Measurements from ENCODE around the gene DOK6. TPM values are rescaled to one million over a fixed set of nuclear protein-coding genes. Genes with fewer than 3 reads are reported as not detected.

The DOK6 gene
- total RNA-seq, 2 experiments from 2014 or later = not detected

GRCh38 chr18:69612242-69612641 lies 211.6 kb downstream of the DOK6 start:
- Mint-ChIP-seq H3K27ac (no peak overlapping the region), H3K36me3 (ENCODE audit: low read depth) (no peaks in the 10 kb centered on the region), H3K9me3 (no peaks in the 10 kb centered on the region), H3K4me3 (no peak overlapping the region), H3K27me3 (peaks cover 6% of the 10 kb centered on the region), H3K4me1 (ENCODE audit: low read depth) (no peaks in the 10 kb centered on the region)
- ChIA-PET POLR2A (no interaction called here), CTCF (no interaction called here)
- no peak for TF ChIP-seq CTCF (IDR thresholded peaks at IDR 0.05)
- intact Hi-C loops (cut with DNase I, micrococcal nuclease) = no loop called here
- H3K4me1 ChIP-seq (ENCODE audit: insufficient read depth, low read length) = no peaks in the 10 kb centered on the region
- no peak overlapping the region for H3K4me3 ChIP-seq (ENCODE audit: low read length)
- no peak overlapping the region for H3K27ac ChIP-seq (ENCODE audit: low read depth in 1 of 2, low read length in 2 of 2)
- DNase-seq (no peak), ATAC-seq (ENCODE audit: poor library complexity) (no peak)
- no peaks in the 10 kb centered on the region for H3K9me3 ChIP-seq (ENCODE audit: control insufficient read depth in 1 of 2, insufficient read depth in 1 of 2, low read length in 2 of 2)
- no peaks in the 10 kb centered on the region for H3K27me3 ChIP-seq (ENCODE audit: control insufficient read depth in 1 of 2, insufficient read depth in 2 of 2, low read length in 2 of 2)
- no peaks in the 10 kb centered on the region for H3K36me3 ChIP-seq (ENCODE audit: insufficient read depth, low read length)

GRCh38 chr18:69616114-69616513 lies 215.4 kb downstream of the DOK6 start:
- CTCF ChIA-PET = no interaction called here
- peaks cover 6% of the 10 kb centered on the region for H3K27me3 Mint-ChIP-seq

DNA sequence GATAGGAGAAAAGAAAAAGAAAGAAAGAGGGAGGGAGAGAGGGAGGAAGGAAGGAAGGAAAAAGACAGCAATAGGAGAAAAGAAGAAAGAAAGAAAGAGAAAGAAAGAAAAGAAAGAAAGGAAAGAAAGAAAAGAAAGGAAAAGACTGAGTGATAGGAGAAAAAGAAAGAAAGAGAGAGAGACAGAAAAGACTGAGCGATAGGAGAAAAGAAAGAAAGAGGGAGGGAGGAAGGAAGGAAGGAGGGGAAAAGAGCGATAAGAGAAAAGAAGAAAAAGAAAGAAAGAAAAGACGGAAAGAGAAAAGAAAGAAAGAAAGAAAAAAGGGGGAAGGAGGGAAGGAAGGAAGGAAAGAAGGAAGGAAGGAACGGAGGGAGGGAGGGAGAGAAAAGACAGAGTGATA lies 216.7 kb downstream of the DOK6 start:
- Mint-ChIP-seq H3K4me3 (no peak overlapping the region), H3K9me3 (no peaks in the 10 kb centered on the region), H3K4me1 (ENCODE audit: low read depth) (no peaks in the 10 kb centered on the region), H3K36me3 (ENCODE audit: low read depth) (no peaks in the 10 kb centered on the region), H3K27ac (no peak overlapping the region), H3K27me3 (peaks cover 6% of the 10 kb centered on the region)
- no peaks in the 10 kb centered on the region for H3K27me3 ChIP-seq (ENCODE audit: control insufficient read depth in 1 of 2, insufficient read depth in 2 of 2, low read length in 2 of 2)
- ATAC-seq (ENCODE audit: poor library complexity) (no peak), DNase-seq (no peak)
- H3K27ac ChIP-seq (ENCODE audit: low read depth in 1 of 2, low read length in 2 of 2) = no peak overlapping the region
- TF ChIP-seq CTCF (IDR thresholded peaks at IDR 0.05) = peak; percentile 21
- intact Hi-C loops (cut with DNase I, micrococcal nuclease) = no loop called here
- ChIA-PET POLR2A (no interaction called here), CTCF (no interaction called here)
- no peaks in the 10 kb centered on the region for H3K36me3 ChIP-seq (ENCODE audit: insufficient read depth, low read length)
- no peak overlapping the region for H3K4me3 ChIP-seq (ENCODE audit: low read length)
- no peaks in the 10 kb centered on the region for H3K4me1 ChIP-seq (ENCODE audit: insufficient read depth, low read length)
- no peaks in the 10 kb centered on the region for H3K9me3 ChIP-seq (ENCODE audit: control insufficient read depth in 1 of 2, insufficient read depth in 1 of 2, low read length in 2 of 2)

More at GRCh38 chr18:69616114-69616513, 215.4 kb downstream of the DOK6 start:
- no peak for TF ChIP-seq CTCF (IDR thresholded peaks at IDR 0.05)
- Histone ChIP-seq H3K4me1 (ENCODE audit: insufficient read depth, low read length) (no peaks in the 10 kb centered on the region), H3K27ac (ENCODE audit: low read depth in 1 of 2, low read length in 2 of 2) (no peak overlapping the region), H3K4me3 (ENCODE audit: low read length) (no peak overlapping the region), H3K9me3 (ENCODE audit: control insufficient read depth in 1 of 2, insufficient read depth in 1 of 2, low read length in 2 of 2) (no peaks in the 10 kb centered on the region), H3K27me3 (ENCODE audit: control insufficient read depth in 1 of 2, insufficient read depth in 2 of 2, low read length in 2 of 2) (no peaks in the 10 kb centered on the region), H3K36me3 (ENCODE audit: insufficient read depth, low read length) (no peaks in the 10 kb centered on the region)
- no peak overlapping the region for H3K4me3 Mint-ChIP-seq
- DNase-seq = no peak
- no peaks in the 10 kb centered on the region for H3K4me1 Mint-ChIP-seq (ENCODE audit: low read depth)
- intact Hi-C loops (cut with DNase I, micrococcal nuclease) = no loop called here
- H3K27ac Mint-ChIP-seq = no peak overlapping the region
- no peaks in the 10 kb centered on the region for H3K9me3 Mint-ChIP-seq
- no peak for ATAC-seq (ENCODE audit: poor library complexity)
- H3K36me3 Mint-ChIP-seq (ENCODE audit: low read depth) = no peaks in the 10 kb centered on the region
- POLR2A ChIA-PET = no interaction called here

All from CD4-positive, alpha-beta T cell (primary cell).